HFFc6 (cell line): Measurements from ENCODE around the gene RASSF4. TPM values are rescaled to one million over a fixed set of nuclear protein-coding genes. Genes with fewer than 3 reads are reported as not detected.
A peak's percentile ranks its signal among the peaks of the same experiment; 100 is the strongest.

Experiments used
- DNase-seq: peaks from one replicate; pipeline ENCODE4 v3.0.0-alpha.2; 2018
- H3K27ac Mint-ChIP-seq: 2 replicates; pipeline ENCODE4 v1.8.0; 2020; ENCODE audit warnings: mild to moderate bottlenecking, mixed read lengths
- H3K27me3 Mint-ChIP-seq: 2 replicates; pipeline ENCODE4 v1.8.0; 2021; ENCODE audit warnings: mild to moderate bottlenecking, moderate library complexity, mixed read lengths; ENCODE audit not compliant: insufficient read depth
- H3K36me3 Mint-ChIP-seq: 2 replicates; pipeline ENCODE4 v1.8.0; 2021; ENCODE audit warnings: low read depth, mixed read lengths
- H3K4me1 Mint-ChIP-seq: 2 replicates; pipeline ENCODE4 v1.8.0; 2020; ENCODE audit warnings: low read depth, mixed read lengths
- H3K4me3 Mint-ChIP-seq: 2 replicates; pipeline ENCODE4 v1.8.0; 2020; ENCODE audit warnings: mild to moderate bottlenecking, moderate library complexity, mixed read lengths
- H3K9me3 Mint-ChIP-seq: 2 replicates; pipeline ENCODE4 v1.8.0; 2020; ENCODE audit warnings: mild to moderate bottlenecking, mixed read lengths
- CTCF ChIP-seq: fragments of 200-600 bp; sonication (generic); IDR thresholded peaks from 2 replicates; pipeline ENCODE4 v1.5.0; 2021; ENCODE audit warnings: antibody characterized with exemption, mild to moderate bottlenecking
- total RNA-seq, 6 experiments: library from RNA; stranded (reverse); fragmentation: NEBNext Ultra II Directional; extraction: Animal tissue kit (Norgen Biotek cat#: 25700); gene quantifications; 2 replicates in 1 of 6; 3 replicates in 5 of 6; pipeline ENCODE4 v1.2.3, GENCODE V29; 2021

Gene RASSF4
- total RNA-seq, 6 experiments from 2014 or later, result 1.1 to 3.8 (median 2.9) TPM

- Mint-ChIP-seq H3K4me1 (peaks cover 55% of the 10 kb centered on the region), H3K27me3 (no peaks in the 10 kb centered on the region), H3K27ac (peak overlapping the region; percentile 100), H3K4me3 (peak overlapping the region; percentile 81), H3K36me3 (no peaks in the 10 kb centered on the region), H3K9me3 (no peaks in the 10 kb centered on the region)
- no peak for TF ChIP-seq CTCF
- DNase-seq, result no peak
These were observed 20.9 kb downstream of the RASSF4 start for GRCh38 chr10:44980309-44981171.

GRCh38 chr10:44981172-44982113, 21.8 kb downstream of the RASSF4 start:
- Mint-ChIP-seq H3K4me1 (peaks cover 50% of the 10 kb centered on the region), H3K27me3 (no peaks in the 10 kb centered on the region), H3K36me3 (no peaks in the 10 kb centered on the region), H3K9me3 (no peaks in the 10 kb centered on the region), H3K4me3 (peak overlapping the region; percentile 81), H3K27ac (peak overlapping the region; percentile 100)
- TF ChIP-seq CTCF, result no peak
- DNase-seq, result peak; percentile 91

- no peaks in the 10 kb centered on the region for H3K27me3 Mint-ChIP-seq
- DNase-seq, result no peak
- no peaks in the 10 kb centered on the region for H3K9me3 Mint-ChIP-seq
- H3K4me1 Mint-ChIP-seq, result peaks cover 50% of the 10 kb centered on the region
- no peak for TF ChIP-seq CTCF
- H3K4me3 Mint-ChIP-seq, result no peak overlapping the region
- H3K27ac Mint-ChIP-seq, result peak overlapping the region; percentile 100
- no peaks in the 10 kb centered on the region for H3K36me3 Mint-ChIP-seq
These were observed 22.5 kb downstream of the RASSF4 start for GRCh38 chr10:44982114-44982460.

GRCh38 chr10:44982496-44982895, 22.9 kb downstream of the RASSF4 start:
- DNase-seq, result no peak
- Mint-ChIP-seq H3K27me3 (no peaks in the 10 kb centered on the region), H3K4me1 (peaks cover 50% of the 10 kb centered on the region), H3K36me3 (no peaks in the 10 kb centered on the region), H3K27ac (peak overlapping the region; percentile 100), H3K4me3 (no peak overlapping the region), H3K9me3 (no peaks in the 10 kb centered on the region)
- TF ChIP-seq CTCF, result no peak

- no peak for DNase-seq
- TF ChIP-seq CTCF, result no peak
- no peak overlapping the region for H3K4me3 Mint-ChIP-seq
- H3K4me1 Mint-ChIP-seq, result peaks cover 49% of the 10 kb centered on the region
- no peaks in the 10 kb centered on the region for H3K36me3 Mint-ChIP-seq
- peak overlapping the region; percentile 52 for H3K27ac Mint-ChIP-seq
- no peaks in the 10 kb centered on the region; the same call in 1 of the 2 replicates for H3K27me3 Mint-ChIP-seq
- H3K9me3 Mint-ChIP-seq, result no peaks in the 10 kb centered on the region
These were observed 23.7 kb downstream of the RASSF4 start for GRCh38 chr10:44983066-44983894.
